ENCODE measurements around the gene AQP1.

GRCh38 chr7:30921540-30922401, 10.1 kb downstream of the AQP1 start:
- TF ChIP-seq CTCF (conservative IDR thresholded peaks at IDR 0.05; ENCODE audit: low read length): no peak
- no peak for TF ChIP-seq EZH2phosphoT487 (IDR thresholded peaks at IDR 0.05; ENCODE audit: borderline replicate concordance, low read depth, low read length)

All from OCI-LY7 (cell line).